GM23338 (cell line): Measurements from ENCODE around the gene FBL. TPM values are rescaled to one million over a fixed set of nuclear protein-coding genes. Genes with fewer than 3 reads are reported as not detected.
"Not testable (repeated sequence)": the region's sequence is repeated elsewhere in the genome, so short reads cannot be mapped to it uniquely, and the experiment has no call there.

Experiments used
- ATAC-seq: fragments of 200-7000 bp; cut with Tn5 transposase; 3 replicates; pipeline ENCODE4 v1.9.1; 2020
- DNase-seq: peaks from one replicate; pipeline ENCODE4 v3.0.0-alpha.2; 2015; ENCODE audit warnings: low spot score
- H2AFZ ChIP-seq: fragments of 200-600 bp; sonication (generic); 2 replicates; pipeline ENCODE4 v1.8.0; 2016; ENCODE audit warnings: antibody characterized with exemption, mild to moderate bottlenecking, moderate library complexity
- H3F3A ChIP-seq: fragments of 200-600 bp; sonication (generic); replicated peaks from 2 replicates; pipeline ENCODE4 v1.8.0; 2017; ENCODE audit warnings: antibody characterized with exemption, mixed run types, low read depth
- H3K27ac ChIP-seq: fragments of 200-600 bp; sonication (generic); 2 replicates; pipeline ENCODE4 v1.6.1; 2016; ENCODE audit warnings: low read depth
- H3K27me3 ChIP-seq: fragments of 200-600 bp; sonication (generic); 2 replicates; pipeline ENCODE4 v1.8.0; 2016; ENCODE audit warnings: mild to moderate bottlenecking, mixed run types, moderate library complexity; ENCODE audit not compliant: insufficient read depth
- H3K36me3 ChIP-seq: fragments of 200-600 bp; sonication (generic); 2 replicates; pipeline ENCODE4 v1.8.0; 2016; ENCODE audit warnings: mild to moderate bottlenecking; ENCODE audit not compliant: insufficient read depth
- H3K4me1 ChIP-seq: fragments of 200-600 bp; sonication (generic); 2 replicates; pipeline ENCODE4 v1.8.0; 2016; ENCODE audit warnings: mild to moderate bottlenecking, moderate library complexity; ENCODE audit not compliant: insufficient read depth
- H3K4me2 ChIP-seq: fragments of 200-600 bp; sonication (generic); 2 replicates; pipeline ENCODE4 v1.7.1; 2017; ENCODE audit warnings: mixed run types
- H3K4me3 ChIP-seq: fragments of 200-600 bp; sonication (generic); 2 replicates; pipeline ENCODE4 v1.6.1; 2016; ENCODE audit warnings: mixed run types
- H3K79me2 ChIP-seq: fragments of 200-600 bp; sonication (generic); replicated peaks from 2 replicates; pipeline ENCODE4 v1.8.0; 2017; ENCODE audit warnings: mild to moderate bottlenecking; ENCODE audit not compliant: insufficient read depth
- H3K9me2 ChIP-seq: fragments of 200-600 bp; sonication (generic); 2 replicates; pipeline ENCODE4 v1.8.0; 2017; ENCODE audit not compliant: insufficient read depth
- H4K20me1 ChIP-seq: fragments of 200-600 bp; sonication (generic); replicated peaks from 2 replicates; pipeline ENCODE4 v1.8.0; 2017; ENCODE audit warnings: mild to moderate bottlenecking; ENCODE audit not compliant: insufficient read depth
- H3K27ac Mint-ChIP-seq: 2 replicates; pipeline ENCODE4 v1.8.0; 2020; ENCODE audit warnings: inconsistent platforms, mild to moderate bottlenecking, moderate library complexity, mixed read lengths
- H3K27me3 Mint-ChIP-seq: 3 replicates; pipeline ENCODE4 v1.8.0; 2022; ENCODE audit warnings: low read depth, mild to moderate bottlenecking, moderate library complexity, mixed read lengths, inconsistent platforms; ENCODE audit not compliant: insufficient read depth, poor library complexity
- H3K36me3 Mint-ChIP-seq: 3 replicates; pipeline ENCODE4 v1.8.0; 2021; ENCODE audit warnings: low read depth, mild to moderate bottlenecking, inconsistent platforms, moderate library complexity, mixed read lengths
- H3K4me1 Mint-ChIP-seq: 3 replicates; pipeline ENCODE4 v1.8.0; 2020; ENCODE audit warnings: mild to moderate bottlenecking, inconsistent platforms, mixed read lengths
- H3K4me3 Mint-ChIP-seq: 3 replicates; pipeline ENCODE4 v1.8.0; 2021; ENCODE audit warnings: moderate library complexity, mild to moderate bottlenecking, inconsistent platforms, mixed read lengths
- H3K9me3 Mint-ChIP-seq: 3 replicates; pipeline ENCODE4 v1.8.0; 2020; ENCODE audit warnings: moderate library complexity, mild to moderate bottlenecking, inconsistent platforms, mixed read lengths
- CREB1 ChIP-seq: fragments of 250-450 bp; sonication (Bioruptor Pico); IDR thresholded peaks from 2 replicates; pipeline ENCODE4 v1.5.0; 2020; ENCODE audit warnings: low read depth, mild to moderate bottlenecking, moderate library complexity
- JUNB ChIP-seq: IDR thresholded peaks from one replicate; pipeline ENCODE4 v1.6.1; 2016; ENCODE audit warnings: antibody characterized with exemption; ENCODE audit not compliant: unreplicated experiment
- ZNF114 ChIP-seq: fragments of 250-450 bp; sonication (Bioruptor Pico); IDR thresholded peaks from 2 replicates; pipeline ENCODE4 v1.5.0; 2020; ENCODE audit warnings: mild to moderate bottlenecking, moderate library complexity
- ZNF331 ChIP-seq: fragments of 250-450 bp; sonication (Bioruptor Pico); IDR thresholded peaks from 2 replicates; pipeline ENCODE4 v1.5.0; 2020; ENCODE audit warnings: low read depth, mild to moderate bottlenecking, moderate library complexity
- polyA plus RNA-seq: library from polyadenylated mRNA; unstranded; fragments of >200 nt; fragmentation: Nextera tagmentation; extraction: Ambion mirVana; gene quantifications from 2 replicates; pipeline ENCODE4 v1.2.1, GENCODE V29; 2016
- total RNA-seq: library from RNA; depleted of rRNA; stranded (reverse); fragments of >200 nt; shearing (Covaris generic); gene quantifications from 2 replicates; pipeline ENCODE4 v1.2.3, GENCODE V29; 2014
- TF ChIP-seq, protein P1 (sequence below): IDR thresholded peaks from one replicate; pipeline ENCODE4 v1.6.1; 2018; ENCODE audit warnings: antibody characterized with exemption; ENCODE audit not compliant: unreplicated experiment

Gene FBL
- total and polyA plus RNA-seq, 2 experiments from 2014 or later, result 403 to 553 TPM

DNA sequence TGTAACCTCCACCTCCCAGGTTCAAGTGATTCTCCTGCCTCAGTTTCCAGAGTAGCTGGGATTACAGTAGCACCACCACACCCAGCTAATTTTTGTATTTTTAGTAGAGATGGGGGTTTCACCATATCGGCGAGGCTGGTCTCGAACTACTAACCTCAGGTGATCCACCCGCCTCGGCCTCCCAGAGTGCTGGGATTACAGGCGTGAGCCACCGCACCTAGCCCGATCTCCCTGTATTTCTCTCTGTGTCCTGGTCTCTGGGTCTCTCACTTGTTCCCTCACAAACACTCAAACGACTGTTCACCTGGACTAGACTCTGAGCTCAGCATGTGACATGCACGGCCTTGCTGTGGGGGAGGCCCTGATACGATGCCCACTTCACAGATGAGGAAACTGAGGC, 32.7 kb upstream of the FBL start:
- not testable (repeated sequence) for ATAC-seq, H4K20me1 ChIP-seq, H3K4me1 Mint-ChIP-seq, H3K9me2 ChIP-seq, H3K27me3 ChIP-seq, DNase-seq, H3K36me3 ChIP-seq, H2AFZ ChIP-seq, H3K4me1 ChIP-seq, H3K27me3 Mint-ChIP-seq, H3K4me3 Mint-ChIP-seq, H3K36me3 Mint-ChIP-seq, H3K79me2 ChIP-seq, H3K4me3 ChIP-seq, H3K9me3 Mint-ChIP-seq, H3K4me2 ChIP-seq, H3F3A ChIP-seq, H3K27ac ChIP-seq, H3K27ac Mint-ChIP-seq

DNA sequence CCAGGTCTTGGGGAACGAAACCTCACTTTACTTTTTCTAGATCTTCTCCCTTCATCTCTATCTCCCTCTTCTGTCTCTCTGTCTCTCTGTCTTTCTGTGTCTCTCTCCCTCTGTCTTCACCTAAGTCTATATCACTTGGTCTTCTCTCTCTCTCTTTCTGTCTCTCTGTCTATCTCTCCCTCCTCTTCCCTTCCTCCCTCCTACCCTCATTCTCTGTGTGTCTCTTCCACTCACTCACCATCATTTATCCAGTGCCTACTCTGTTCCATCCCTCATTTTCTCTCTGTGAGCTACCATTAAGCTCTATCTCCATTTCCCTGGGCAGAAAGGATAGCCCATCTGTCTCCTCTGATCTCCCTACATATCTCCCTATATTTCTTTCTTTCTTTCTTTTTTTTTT, 32.2 kb upstream of the FBL start:
- Mint-ChIP-seq H3K4me3 (no peak overlapping the region), H3K9me3 (no peaks in the 10 kb centered on the region), H3K27me3 (peaks cover 8% of the 10 kb centered on the region), H3K27ac (no peak overlapping the region), H3K4me1 (no peaks in the 10 kb centered on the region; the same call in 2 of the 3 replicates), H3K36me3 (no peaks in the 10 kb centered on the region)
- no peaks in the 10 kb centered on the region for H3F3A ChIP-seq
- H4K20me1 ChIP-seq, result no peaks in the 10 kb centered on the region
- no peak overlapping the region for H3K27ac ChIP-seq
- H2AFZ ChIP-seq, result no peak overlapping the region; the same call in 1 of the 2 replicates
- H3K36me3 ChIP-seq, result no peaks in the 10 kb centered on the region
- DNase-seq, result no peak
- ATAC-seq, result no peak
- no peaks in the 10 kb centered on the region for H3K9me2 ChIP-seq
- no peak for TF ChIP-seq ZNF331
- TF ChIP-seq CREB1 (CRISPR knock-in tag), result no peak
- TF ChIP-seq, protein P1, sequence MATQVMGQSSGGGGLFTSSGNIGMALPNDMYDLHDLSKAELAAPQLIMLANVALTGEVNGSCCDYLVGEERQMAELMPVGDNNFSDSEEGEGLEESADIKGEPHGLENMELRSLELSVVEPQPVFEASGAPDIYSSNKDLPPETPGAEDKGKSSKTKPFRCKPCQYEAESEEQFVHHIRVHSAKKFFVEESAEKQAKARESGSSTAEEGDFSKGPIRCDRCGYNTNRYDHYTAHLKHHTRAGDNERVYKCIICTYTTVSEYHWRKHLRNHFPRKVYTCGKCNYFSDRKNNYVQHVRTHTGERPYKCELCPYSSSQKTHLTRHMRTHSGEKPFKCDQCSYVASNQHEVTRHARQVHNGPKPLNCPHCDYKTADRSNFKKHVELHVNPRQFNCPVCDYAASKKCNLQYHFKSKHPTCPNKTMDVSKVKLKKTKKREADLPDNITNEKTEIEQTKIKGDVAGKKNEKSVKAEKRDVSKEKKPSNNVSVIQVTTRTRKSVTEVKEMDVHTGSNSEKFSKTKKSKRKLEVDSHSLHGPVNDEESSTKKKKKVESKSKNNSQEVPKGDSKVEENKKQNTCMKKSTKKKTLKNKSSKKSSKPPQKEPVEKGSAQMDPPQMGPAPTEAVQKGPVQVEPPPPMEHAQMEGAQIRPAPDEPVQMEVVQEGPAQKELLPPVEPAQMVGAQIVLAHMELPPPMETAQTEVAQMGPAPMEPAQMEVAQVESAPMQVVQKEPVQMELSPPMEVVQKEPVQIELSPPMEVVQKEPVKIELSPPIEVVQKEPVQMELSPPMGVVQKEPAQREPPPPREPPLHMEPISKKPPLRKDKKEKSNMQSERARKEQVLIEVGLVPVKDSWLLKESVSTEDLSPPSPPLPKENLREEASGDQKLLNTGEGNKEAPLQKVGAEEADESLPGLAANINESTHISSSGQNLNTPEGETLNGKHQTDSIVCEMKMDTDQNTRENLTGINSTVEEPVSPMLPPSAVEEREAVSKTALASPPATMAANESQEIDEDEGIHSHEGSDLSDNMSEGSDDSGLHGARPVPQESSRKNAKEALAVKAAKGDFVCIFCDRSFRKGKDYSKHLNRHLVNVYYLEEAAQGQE, result no peak
- TF ChIP-seq ZNF114 (CRISPR knock-in tag), result no peak
- no peak for TF ChIP-seq JUNB
- H3K79me2 ChIP-seq, result no peaks in the 10 kb centered on the region
- no peaks in the 10 kb centered on the region for H3K27me3 ChIP-seq
- H3K4me2 ChIP-seq, result no peak overlapping the region
- H3K4me3 ChIP-seq, result no peak overlapping the region
- H3K4me1 ChIP-seq, result no peaks in the 10 kb centered on the region

DNA sequence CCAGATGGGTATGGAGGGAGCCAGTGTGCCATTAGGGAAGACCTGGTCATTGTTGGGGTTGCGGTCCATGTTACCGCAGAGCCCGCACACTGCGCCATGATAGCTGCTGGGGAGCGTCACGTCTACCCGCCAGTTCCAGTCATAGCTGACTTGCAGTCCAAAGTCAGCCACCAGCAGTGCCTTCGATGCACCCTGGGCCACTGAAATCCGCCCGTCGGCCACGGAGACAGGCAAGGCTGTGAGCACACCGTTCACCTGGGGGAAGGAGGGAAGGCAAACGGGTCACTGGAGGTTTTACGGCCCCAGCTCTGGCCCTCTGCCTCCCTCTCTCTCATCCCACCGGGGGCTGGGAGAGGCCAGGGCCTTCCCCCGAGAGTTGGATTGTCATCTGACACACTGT, 31.8 kb upstream of the FBL start:
- not testable (repeated sequence) for DNase-seq, H3F3A ChIP-seq, H3K36me3 Mint-ChIP-seq, H4K20me1 ChIP-seq, H3K9me2 ChIP-seq, H3K4me1 Mint-ChIP-seq, H3K4me2 ChIP-seq, H2AFZ ChIP-seq, H3K27me3 Mint-ChIP-seq, H3K27ac ChIP-seq, ATAC-seq, H3K79me2 ChIP-seq, H3K27me3 ChIP-seq, H3K4me1 ChIP-seq, H3K36me3 ChIP-seq, H3K4me3 ChIP-seq, H3K27ac Mint-ChIP-seq, H3K9me3 Mint-ChIP-seq, H3K4me3 Mint-ChIP-seq

DNA sequence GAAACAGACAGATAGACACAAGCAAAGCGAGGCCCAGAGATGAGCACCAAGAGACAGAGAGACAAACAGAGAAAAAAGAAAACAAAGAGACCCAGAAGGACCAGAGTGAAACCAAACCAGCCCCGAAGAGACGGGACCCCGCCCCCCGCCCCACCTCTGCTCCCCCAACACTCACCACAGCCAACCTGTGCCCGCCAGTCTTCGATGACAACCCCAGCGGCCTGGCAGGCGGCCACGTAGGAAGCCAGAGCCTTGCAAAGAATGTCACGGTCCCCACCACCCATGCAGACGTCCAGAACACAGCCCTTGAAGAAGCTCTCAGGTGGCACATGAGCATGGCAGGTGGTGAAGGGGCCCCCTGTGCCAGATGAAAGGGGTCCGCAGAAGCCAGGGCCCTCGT, 31.3 kb upstream of the FBL start:
- H3K4me3 ChIP-seq, H3K4me1 ChIP-seq, H3K79me2 ChIP-seq, H3K4me3 Mint-ChIP-seq, H3K27me3 Mint-ChIP-seq, H3K27ac ChIP-seq, H4K20me1 ChIP-seq, H3K27me3 ChIP-seq, H3K9me3 Mint-ChIP-seq, H3K4me1 Mint-ChIP-seq, H3K9me2 ChIP-seq, H3F3A ChIP-seq, H3K36me3 ChIP-seq, ATAC-seq, H2AFZ ChIP-seq, H3K27ac Mint-ChIP-seq, H3K36me3 Mint-ChIP-seq, H3K4me2 ChIP-seq: not testable (repeated sequence)
- peak; percentile 32 for DNase-seq

DNA sequence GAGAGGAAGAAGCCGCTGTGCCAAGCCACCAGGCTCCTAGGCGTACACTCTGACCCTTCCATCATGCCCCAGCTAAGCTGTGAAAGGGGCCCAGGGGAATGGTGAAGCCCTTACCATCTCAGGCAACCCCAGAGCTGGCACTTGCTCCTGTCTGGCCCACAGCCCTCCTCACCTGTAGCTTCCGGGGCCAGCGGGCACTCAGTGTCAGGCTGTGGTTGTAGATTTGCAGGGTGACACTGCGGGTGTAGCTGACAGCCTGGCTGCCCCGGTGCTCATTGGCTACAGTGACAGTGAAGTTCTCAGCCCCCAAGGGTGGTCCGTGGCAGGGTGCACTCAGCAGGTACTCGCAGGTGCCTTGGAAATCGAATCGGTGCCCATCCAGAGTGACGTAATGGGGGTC, 30.3 kb upstream of the FBL start:
- H3K27me3 Mint-ChIP-seq, H2AFZ ChIP-seq, H3F3A ChIP-seq, H3K4me1 Mint-ChIP-seq, ATAC-seq, H3K4me1 ChIP-seq, H3K27ac ChIP-seq, H3K9me2 ChIP-seq, H3K27ac Mint-ChIP-seq, H3K27me3 ChIP-seq, H4K20me1 ChIP-seq, H3K4me3 ChIP-seq, H3K36me3 ChIP-seq, DNase-seq, H3K36me3 Mint-ChIP-seq, H3K4me2 ChIP-seq, H3K4me3 Mint-ChIP-seq, H3K9me3 Mint-ChIP-seq, H3K79me2 ChIP-seq: not testable (repeated sequence)
